Common myeloid progenitor, CD34-positive (primary cell): ENCODE measurements around the gene TCP1. TPM values are rescaled to one million over a fixed set of nuclear protein-coding genes. Genes with fewer than 3 reads are reported as not detected.

Source experiments
- CTCF ChIA-PET: fragments of 350-600 bp; sonication (Branson Sonifier 250); formaldehyde crosslinking; loops from one replicate; lab custom pipeline; 2021; ENCODE audit warnings: antibody characterized with exemption; lab: Charles Lee
- POLR2A ChIA-PET: fragments of 350-600 bp; sonication (Branson Sonifier 250); formaldehyde crosslinking; loops from one replicate; lab custom pipeline; 2021; ENCODE audit warnings: antibody characterized with exemption; lab: Charles Lee
- DNase-seq, 3 donors: peaks; one replicate each; pipeline versions ENCODE4 v3.0.0 to v3.0.0-alpha.2; 2013
- H3K27ac ChIP-seq, 2 experiments: 1 replicate in 1 of 2; 2 replicates in 1 of 2; pipeline ENCODE4 v1.7.0; 2013; ENCODE audit warnings: inconsistent platforms in 2 of 2, low read length in 2 of 2, mild to moderate bottlenecking in 2 of 2, low read depth in 1 of 2, moderate library complexity in 1 of 2; ENCODE audit not compliant: severe bottlenecking in 2 of 2, insufficient read depth in 1 of 2, poor library complexity in 1 of 2
- H3K27me3 ChIP-seq, 5 experiments: replicated peaks in 2 of 5; 1 replicate in 3 of 5; 2 replicates in 2 of 5; pipeline versions ENCODE4 v1.6.1 to v1.7.0; 2013; ENCODE audit warnings: low read length in 4 of 5, mild to moderate bottlenecking in 2 of 5, moderate library complexity in 2 of 5, inconsistent platforms in 1 of 5; ENCODE audit not compliant: insufficient read depth in 5 of 5, control insufficient read depth in 4 of 5
- H3K36me3 ChIP-seq, 4 experiments: 1 replicate in 2 of 4; 2 replicates in 2 of 4; pipeline versions ENCODE4 v1.6.1 to v1.7.0; 2013; ENCODE audit warnings: low read length in 3 of 4, control low read depth in 1 of 4, mild to moderate bottlenecking in 1 of 4; ENCODE audit not compliant: control insufficient read depth in 4 of 4, insufficient read depth in 4 of 4
- H3K4me1 ChIP-seq, 4 experiments: 1 replicate in 3 of 4; 2 replicates in 1 of 4; pipeline versions ENCODE4 v1.6.1 to v1.7.1; 2013; ENCODE audit warnings: low read length in 3 of 4, mild to moderate bottlenecking in 3 of 4, control low read depth in 1 of 4, inconsistent platforms in 1 of 4, moderate library complexity in 1 of 4; ENCODE audit not compliant: control insufficient read depth in 4 of 4, insufficient read depth in 4 of 4; ENCODE audit errors: control extremely low read depth in 1 of 4
- H3K4me3 ChIP-seq, 7 experiments: 1 replicate in 4 of 7; 2 replicates in 3 of 7; pipeline versions ENCODE4 v1.5.1 to v1.7.0; 2013; ENCODE audit warnings: mild to moderate bottlenecking in 7 of 7, low read length in 6 of 7, moderate library complexity in 6 of 7, inconsistent platforms in 2 of 7, low read depth in 2 of 7, control low read depth in 1 of 7; ENCODE audit not compliant: insufficient read depth in 4 of 7, control insufficient read depth in 1 of 7; ENCODE audit errors: extremely low read depth in 1 of 7
- H3K9me3 ChIP-seq, 5 experiments: 1 replicate in 4 of 5; 2 replicates in 1 of 5; pipeline versions ENCODE4 v1.6.1 to v1.7.1; 2013; ENCODE audit warnings: low read length in 4 of 5, mild to moderate bottlenecking in 2 of 5, inconsistent platforms in 1 of 5, low read depth in 1 of 5, moderate library complexity in 1 of 5; ENCODE audit not compliant: control insufficient read depth in 4 of 5, insufficient read depth in 2 of 5; ENCODE audit errors: control extremely low read depth in 1 of 5
- WGBS: methylation state at CpG from one replicate; pipeline ENCODE4 v1.1.5; 2013; ENCODE audit not compliant: insufficient coverage; 5-methylcytosine and 5-hydroxymethylcytosine counted together
- polyA plus RNA-seq: library from polyadenylated mRNA; unstranded; fragments of 120-200 nt; gene quantifications from one replicate; pipeline ENCODE4 v1.2.1, GENCODE V29; 2013

Gene TCP1
- polyA plus RNA-seq = 252 TPM

DNA sequence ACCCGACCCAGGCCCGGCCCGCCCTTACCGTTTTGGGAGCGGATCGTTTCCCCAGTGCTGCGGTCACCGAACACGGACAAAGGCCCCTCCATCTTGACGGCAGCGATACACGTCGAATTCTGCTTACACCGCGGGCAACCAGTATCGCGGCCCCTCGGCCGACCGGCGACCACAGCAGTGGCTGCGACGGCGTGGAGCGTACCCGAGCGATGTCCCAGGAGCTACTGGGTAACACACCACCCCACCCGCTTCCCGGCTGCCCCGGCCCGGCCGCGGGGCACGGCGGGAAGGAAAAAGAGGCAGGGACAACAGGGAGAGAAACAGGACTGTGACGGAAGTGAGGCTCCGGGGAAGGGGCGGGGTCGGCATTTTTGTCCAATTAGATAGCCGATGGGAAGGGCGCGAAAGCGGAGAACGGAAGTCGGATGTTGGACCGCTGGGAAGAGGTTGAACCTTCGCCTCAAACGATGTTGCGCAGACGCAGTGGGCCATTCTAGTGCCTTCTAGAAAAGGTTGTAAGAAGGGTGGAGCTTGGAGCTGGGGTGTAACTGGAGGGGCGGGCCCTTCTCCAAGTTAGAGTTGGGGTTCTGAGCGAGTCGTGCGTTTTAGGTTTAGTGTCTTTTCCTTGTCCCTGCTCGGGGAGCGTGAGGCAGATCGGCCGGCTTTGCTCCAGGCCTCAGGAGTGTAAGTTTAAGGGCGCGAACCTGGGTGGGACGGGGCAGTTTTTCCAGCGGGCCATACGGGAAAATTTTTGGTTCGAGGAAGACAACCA, at the start of gene TCP1:
TSS of gene TCP1 (minus strand) at position 226 of the 772 bp plus-strand sequence. CDS start at position 92, 134 bp downstream.
- peaks cover 19 to 48% (median 34%) of the 10 kb centered on the region in 4 experiments for H3K36me3 ChIP-seq
- H3K27ac ChIP-seq = peak within 1 kb of the TSS; percentile 79 to 91
- peaks cover 18 to 44% (median 29%) of the 10 kb centered on the region in 4 experiments for H3K4me1 ChIP-seq
- no peaks in the 10 kb centered on the region for H3K27me3 ChIP-seq
- ChIA-PET POLR2A (interaction anchor here (1.0 to 2.1 kb wide), 6 partner anchors 22 to 96 kb away, joined by 3 to 11 read pairs (median 5); partner anchors contain the start of genes ACAT2 and SOD2), CTCF (interaction anchor here (0.7 to 7.1 kb wide), 8 partner anchors 14 to 666 kb away, joined by 3 to 43 read pairs (median 7); partner anchors contain the start of gene SOD2)
- DNase-seq = peak; percentile 99 to 100 (median 100)
- no peaks in the 10 kb centered on the region for H3K9me3 ChIP-seq
- peak within 1 kb of the TSS; percentile 66 to 97 (median 94) for H3K4me3 ChIP-seq
- WGBS = under 1% methylated on average over 61 of the region's 64 CpGs

DNA sequence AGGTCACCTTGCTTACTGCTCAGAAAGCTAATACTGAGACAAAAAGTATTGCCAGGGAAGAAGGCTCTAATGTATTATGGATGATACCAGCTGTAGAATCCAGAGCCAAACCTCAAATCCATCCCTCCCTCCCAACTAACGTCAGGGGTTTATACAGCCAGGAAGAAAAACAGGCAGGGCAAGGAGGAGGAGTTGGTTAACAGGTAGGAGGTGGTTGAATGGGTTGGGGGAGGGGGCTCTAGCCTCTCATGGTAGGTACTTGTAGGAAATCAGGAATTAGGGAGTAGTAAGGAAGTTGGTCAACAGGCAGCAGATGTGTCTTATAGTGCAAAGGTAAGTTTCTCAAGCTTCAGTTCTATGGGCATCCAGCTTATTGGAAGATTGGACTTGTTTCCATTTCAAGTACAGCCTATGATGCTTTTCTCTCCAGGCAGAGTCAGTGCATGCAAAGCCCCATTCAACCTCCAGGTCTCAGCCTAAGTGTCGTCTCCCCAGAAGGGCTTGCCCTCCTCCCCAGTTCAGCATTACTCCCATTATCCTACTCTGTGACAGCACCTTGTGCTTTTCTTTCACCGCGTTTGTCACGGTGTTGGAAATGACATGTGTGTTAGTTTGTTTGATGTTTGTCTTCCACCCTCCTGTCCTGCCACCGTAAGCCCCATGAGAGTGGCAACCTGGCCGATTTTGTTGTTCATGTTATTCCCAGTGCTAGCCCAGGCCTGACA, 48.8 kb upstream of the TCP1 start:
- CTCF ChIA-PET = interaction anchor here (0.9 kb wide), 2 partner anchors 9 to 17 kb away, joined by 3 to 4 read pairs; no protein-coding TSS in a partner anchor
- POLR2A ChIA-PET = no interaction called here
- Histone ChIP-seq H3K36me3 (no peaks in the 10 kb centered on the region), H3K4me3 (no peak overlapping the region), H3K9me3 (no peaks in the 10 kb centered on the region), H3K27me3 (no peaks in the 10 kb centered on the region), H3K4me1 (peaks cover 12 to 19% (median 14%) of the 10 kb centered on the region in 4 experiments), H3K27ac (no peak overlapping the region)
- no CpG with 5 or more reads among the region's 7 CpGs for WGBS
- no peak for DNase-seq

DNA sequence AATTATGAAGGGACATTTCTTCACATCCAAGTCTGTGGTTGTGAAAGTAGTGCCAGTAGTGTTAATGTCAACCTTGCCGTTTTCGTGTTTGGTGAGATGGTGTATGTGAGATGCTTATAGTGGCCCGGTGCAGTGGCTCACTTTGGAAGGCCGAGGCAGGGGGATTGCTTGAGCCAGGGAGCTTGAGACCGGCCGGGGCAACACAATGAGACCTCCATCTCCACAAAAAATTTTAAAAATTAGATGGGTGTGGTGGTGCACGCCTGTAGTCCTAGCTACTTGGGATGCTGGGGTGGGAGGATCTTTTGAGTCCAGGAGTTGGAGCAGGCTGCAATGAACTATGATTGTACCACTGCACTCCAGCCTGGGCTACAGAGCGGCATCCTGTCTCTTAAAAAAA, 48.1 kb upstream of the TCP1 start:
- POLR2A ChIA-PET = no interaction called here

DNA sequence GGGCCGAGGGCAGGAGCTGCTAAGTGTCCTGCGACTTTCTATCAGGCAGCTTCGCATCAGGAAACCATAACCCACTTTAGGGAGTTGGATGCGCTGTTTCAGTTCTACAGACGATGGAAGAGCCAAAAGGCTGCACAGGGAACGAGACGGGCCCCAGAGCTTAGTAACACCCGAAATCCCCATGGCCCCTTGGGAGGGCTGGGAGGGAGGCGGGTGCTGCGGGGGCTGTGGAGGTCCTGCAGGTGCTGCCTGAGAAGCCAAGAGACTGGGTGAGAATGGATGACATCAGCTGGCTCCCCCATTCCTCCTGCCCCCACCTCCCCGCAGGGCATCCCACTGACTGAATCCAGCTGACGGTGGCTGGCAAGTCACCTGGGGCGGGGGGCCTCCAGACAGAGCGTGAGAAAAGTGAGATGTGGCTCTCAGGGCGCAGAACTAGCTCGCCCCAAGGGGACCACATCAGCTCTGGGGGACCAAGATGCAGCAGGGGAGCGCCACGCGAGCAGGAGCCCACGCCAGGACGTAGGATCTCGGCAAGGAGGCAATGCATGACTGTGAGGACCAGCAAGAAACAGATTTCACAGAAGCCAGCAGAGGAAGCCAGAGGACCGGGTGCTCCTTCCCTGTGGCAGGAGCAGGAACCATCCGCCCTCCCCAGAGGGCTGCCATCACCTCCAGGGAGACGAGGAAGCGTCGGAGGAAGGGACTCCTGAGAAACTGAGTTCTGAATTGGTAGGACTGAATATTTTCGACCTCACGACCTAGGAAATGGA, 47.5 kb upstream of the TCP1 start:
- Histone ChIP-seq H3K4me1 (peaks cover 12 to 28% (median 23%) of the 10 kb centered on the region in 4 experiments), H3K9me3 (no peaks in the 10 kb centered on the region), H3K27me3 (no peaks in the 10 kb centered on the region), H3K36me3 (no peaks in the 10 kb centered on the region), H3K4me3 (no peak overlapping the region), H3K27ac (no peak overlapping the region)
- no peak for DNase-seq
- ChIA-PET POLR2A (no interaction called here), CTCF (interaction anchor here (0.9 to 1.8 kb wide), 2 partner anchors 17 to 18 kb away, joined by 3 to 4 read pairs; no protein-coding TSS in a partner anchor)
- 96% methylated on average over 26 of the region's 29 CpGs for WGBS

More for the DNA sequence above, 48.1 kb upstream of the TCP1 start:
- Histone ChIP-seq H3K4me1 (peaks cover 12 to 24% (median 20%) of the 10 kb centered on the region in 4 experiments), H3K36me3 (no peaks in the 10 kb centered on the region), H3K27ac (no peak overlapping the region), H3K9me3 (no peaks in the 10 kb centered on the region), H3K4me3 (no peak overlapping the region), H3K27me3 (no peaks in the 10 kb centered on the region)
- DNase-seq = no peak
- CTCF ChIA-PET = interaction anchor here (0.9 kb wide), 1 partner anchor 17 kb away, joined by 3 read pairs; no protein-coding TSS in a partner anchor
- WGBS = 100% methylated on average over 2 of the region's 8 CpGs

GRCh38 chr6:159833997-159834603, 44.7 kb upstream of the TCP1 start:
- H3K9me3 ChIP-seq = no peaks in the 10 kb centered on the region
- ChIA-PET POLR2A (no interaction called here), CTCF (interaction anchor here (0.8 to 4.1 kb wide), 9 partner anchors 11 to 201 kb away, joined by 3 to 28 read pairs (median 3); no protein-coding TSS in a partner anchor)
- 82% methylated on average over 3 of the region's 5 CpGs for WGBS
- no peak overlapping the region for H3K4me3 ChIP-seq
- no peaks in the 10 kb centered on the region for H3K36me3 ChIP-seq
- no peak overlapping the region for H3K27ac ChIP-seq
- DNase-seq = no peak
- H3K27me3 ChIP-seq = no peaks in the 10 kb centered on the region
- peaks cover 21 to 55% (median 43%) of the 10 kb centered on the region in 4 experiments for H3K4me1 ChIP-seq

DNA sequence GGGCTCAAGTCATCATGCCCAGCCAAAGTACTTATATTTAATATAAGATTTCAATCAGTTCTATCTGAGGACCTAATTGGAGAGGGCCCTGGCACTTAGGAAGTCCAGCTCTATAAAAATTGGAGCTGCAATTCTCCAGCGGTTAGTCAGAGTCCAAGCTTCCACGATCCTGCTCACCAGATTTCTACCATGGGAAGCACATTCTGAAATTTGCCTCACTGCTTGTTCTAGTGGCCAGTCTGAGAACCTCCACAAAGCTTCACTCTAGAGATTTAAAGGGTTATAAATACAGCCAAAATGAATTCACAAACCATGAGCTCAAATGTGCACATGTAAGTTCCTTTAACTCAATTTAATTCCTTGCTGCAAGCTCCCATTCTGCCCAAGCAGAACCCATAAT, 44.2 kb upstream of the TCP1 start:
- Histone ChIP-seq H3K27ac (no peak overlapping the region), H3K36me3 (no peaks in the 10 kb centered on the region), H3K27me3 (no peaks in the 10 kb centered on the region), H3K4me1 (peaks cover 25 to 61% (median 47%) of the 10 kb centered on the region in 4 experiments), H3K4me3 (no peak overlapping the region), H3K9me3 (no peaks in the 10 kb centered on the region)
- DNase-seq = no peak
- 95% methylated on average over 2 of the region's 2 CpGs for WGBS
- POLR2A ChIA-PET = no interaction called here
- CTCF ChIA-PET = interaction anchor here (0.6 to 4.1 kb wide), 11 partner anchors 11 to 750 kb away, joined by 3 to 28 read pairs (median 3); partner anchors contain the start of gene MRPL18
